Right renal pelvis (tissue), 4 donors: ENCODE data around the gene RPL35A. TPM values are rescaled to one million over a fixed set of nuclear protein-coding genes. Genes with fewer than 3 reads are reported as not detected.
"Not testable (repeated sequence)": the region's sequence is repeated elsewhere in the genome, so short reads cannot be mapped to it uniquely, and the experiment has no call there.

Experiments
- DNase-seq, 4 donors: peaks; one replicate each; pipeline ENCODE4 v3.0.0-alpha.2; 2013; ENCODE audit warnings: low read depth in 4 of 4, low spot score in 3 of 4, missing footprints in 1 of 4
- polyA plus RNA-seq, 4 donors: library from polyadenylated mRNA; unstranded; fragments of 120-200 nt; gene quantifications; one replicate each; pipeline ENCODE4 v1.2.1, GENCODE V29; 2013; ENCODE audit not compliant: insufficient read length in 4 of 4

The RPL35A gene
- 1,000 to 10,000 TPM; 1,537 to 1,824 (median 1,711) TPM for polyA plus RNA-seq

GRCh38 chr3:197949778-197950676, at the start of gene RPL35A:
TSS of gene RPL35A (plus strand) at chr3:197950190. CDS start at chr3:197950968, 778 bp downstream.
- peak; percentile 95 to 97 (median 96) for DNase-seq

GRCh38 chr3:197901626-197902025, 48.4 kb upstream of the RPL35A start:
- DNase-seq, result no peak

DNA sequence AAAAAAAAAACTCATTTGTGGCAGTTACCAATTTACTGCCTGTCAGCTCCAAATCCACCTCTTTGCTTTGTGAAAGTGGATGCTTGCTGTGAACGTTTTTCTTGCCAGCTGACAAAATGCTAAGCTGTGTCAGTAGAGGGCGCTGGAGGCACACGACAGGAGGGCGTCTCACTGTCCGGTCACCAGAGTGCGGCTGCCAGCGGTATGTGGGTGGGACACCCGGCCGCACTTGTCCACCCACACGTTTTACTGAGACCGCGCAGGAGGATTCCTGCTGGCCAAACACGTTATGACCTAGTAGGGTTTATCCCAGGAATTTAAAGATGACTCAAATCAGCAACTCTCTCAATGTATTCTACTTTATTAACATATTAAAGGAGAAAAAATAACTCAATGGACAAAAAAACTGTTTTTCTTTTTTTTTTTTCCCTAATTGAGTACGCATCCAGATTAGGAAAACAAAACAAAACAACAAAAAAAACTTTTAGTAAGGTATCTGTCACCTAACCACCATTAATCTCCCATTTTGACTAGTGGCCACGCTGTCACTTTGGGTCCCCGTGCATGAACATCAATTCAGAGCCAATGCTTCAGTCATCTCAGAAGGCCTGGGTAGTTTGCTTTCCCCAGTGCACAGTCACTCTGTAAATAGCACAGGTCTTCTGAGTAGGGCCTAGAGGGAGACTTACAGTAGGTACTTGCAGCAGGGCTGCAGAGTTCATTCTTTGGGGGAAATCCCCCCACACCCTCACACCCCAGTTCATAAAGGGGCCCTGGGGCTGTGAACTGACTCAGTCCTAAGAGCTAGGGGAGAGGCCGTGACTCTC, 43.8 kb upstream of the RPL35A start:
- peak; percentile 77 to 81 (median 78) for DNase-seq

DNA sequence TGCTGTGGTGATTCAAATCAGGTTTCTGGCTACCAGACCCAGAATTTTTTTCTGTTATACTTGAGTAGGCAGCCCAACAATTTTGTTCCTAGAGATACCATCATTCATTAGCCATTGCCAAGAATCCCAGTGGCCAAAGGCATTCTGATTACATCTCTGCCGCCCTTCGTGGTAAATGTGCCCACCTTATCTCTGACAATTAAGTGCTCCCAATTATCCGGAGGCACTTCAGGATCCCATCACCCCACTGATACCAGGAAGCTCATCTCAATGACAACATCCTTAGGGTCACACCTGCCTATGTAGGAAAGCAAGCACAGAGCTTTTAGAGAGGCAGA, 43.2 kb upstream of the RPL35A start:
- no peak for DNase-seq

DNA sequence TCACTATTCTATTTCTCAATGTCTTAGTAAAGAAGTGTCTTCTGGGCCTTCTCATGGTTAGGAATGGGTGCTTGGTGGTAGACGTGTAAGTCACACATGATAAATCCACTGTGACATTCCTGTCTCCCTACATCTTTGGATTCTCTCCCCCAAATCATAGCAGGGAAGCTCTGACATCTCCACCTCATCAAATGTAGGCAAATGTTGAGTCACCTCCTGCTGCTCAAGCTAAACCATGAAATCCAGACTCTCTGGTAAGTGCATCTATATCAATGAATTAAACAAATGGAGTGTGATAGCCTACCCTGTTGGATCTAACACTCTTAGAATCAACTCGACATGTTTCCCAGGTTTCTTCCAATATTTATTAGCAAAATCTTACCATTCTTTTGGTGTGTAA, 42.8 kb upstream of the RPL35A start:
- DNase-seq, result no peak

GRCh38 chr3:197908550-197908949, 41.4 kb upstream of the RPL35A start:
- DNase-seq, result not testable (repeated sequence)

DNA sequence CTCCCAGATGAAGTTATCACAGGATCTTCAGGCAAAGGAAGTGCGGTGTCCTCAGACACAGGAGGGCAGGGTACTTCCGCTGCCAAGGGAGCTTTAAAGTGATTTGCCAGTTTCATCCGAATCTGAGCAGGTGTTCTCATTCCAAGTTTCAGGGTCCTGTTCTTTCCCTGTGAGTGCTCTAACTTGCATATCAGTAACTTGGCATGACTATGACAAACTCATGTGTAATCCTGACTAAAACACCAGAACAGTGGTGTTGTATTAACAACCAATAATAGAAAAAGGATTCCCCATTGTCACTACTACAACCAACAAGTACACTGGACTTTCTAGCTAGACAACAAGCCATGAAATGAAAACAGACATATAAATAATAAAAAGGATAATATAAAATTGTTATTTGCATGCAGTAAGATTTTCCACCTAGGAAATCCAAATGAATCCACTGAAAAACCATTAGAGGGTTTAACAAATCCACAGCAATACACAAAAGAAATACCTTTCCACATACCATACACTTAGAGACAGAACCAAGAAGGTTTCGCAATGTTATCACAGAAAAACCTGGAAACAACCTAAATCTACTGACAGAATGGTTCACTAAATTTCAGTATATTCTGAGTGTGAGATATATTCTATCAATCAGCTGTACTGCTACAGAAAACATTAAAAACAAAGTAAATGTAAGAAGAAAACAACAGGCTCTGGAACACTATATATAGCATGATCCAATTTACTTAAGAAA, 40.9 kb upstream of the RPL35A start:
- no peak for DNase-seq

DNA sequence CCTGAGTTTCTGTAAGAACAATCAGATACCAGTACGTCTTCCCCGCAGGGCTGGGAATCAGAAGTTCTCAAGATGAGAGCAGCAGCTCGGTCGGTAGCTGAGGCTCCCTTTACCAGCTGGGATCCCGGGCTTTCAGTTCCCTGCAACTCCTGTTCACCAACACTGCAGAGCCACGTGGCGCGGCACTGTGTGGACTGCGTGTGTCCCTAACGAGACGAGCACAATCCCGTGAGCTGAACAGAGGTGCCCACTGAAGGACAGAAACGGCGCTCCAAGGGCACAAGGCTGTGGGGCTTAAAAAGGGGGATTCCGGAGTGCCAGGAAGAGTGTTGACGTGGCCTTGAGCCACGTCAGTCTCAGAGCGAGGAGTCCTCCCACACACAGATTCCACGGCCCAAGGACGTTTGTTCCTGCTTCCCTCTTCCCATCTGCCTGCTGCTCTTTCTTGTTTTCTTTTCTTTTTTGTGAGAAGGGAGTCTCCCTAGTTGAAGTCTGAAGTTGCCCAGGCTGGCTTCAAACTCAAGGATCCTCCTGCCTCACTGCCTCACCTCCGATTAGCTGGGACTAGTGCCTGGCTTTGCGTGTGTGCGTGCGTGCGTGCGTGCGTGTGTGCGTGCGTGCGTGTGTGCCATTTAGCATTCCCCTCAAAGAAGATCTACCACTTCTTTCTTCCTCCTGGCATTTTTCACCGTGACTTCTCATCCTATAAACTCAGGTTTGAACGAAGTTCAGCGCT, 37.1 kb upstream of the RPL35A start:
- no peak for DNase-seq

- DNase-seq, result no peak
Observed at GRCh38 chr3:197913641-197914380, 36.2 kb upstream of the RPL35A start.

- DNase-seq, result not testable (repeated sequence)
Observed at GRCh38 chr3:197921429-197922275, 28.3 kb upstream of the RPL35A start.

DNA sequence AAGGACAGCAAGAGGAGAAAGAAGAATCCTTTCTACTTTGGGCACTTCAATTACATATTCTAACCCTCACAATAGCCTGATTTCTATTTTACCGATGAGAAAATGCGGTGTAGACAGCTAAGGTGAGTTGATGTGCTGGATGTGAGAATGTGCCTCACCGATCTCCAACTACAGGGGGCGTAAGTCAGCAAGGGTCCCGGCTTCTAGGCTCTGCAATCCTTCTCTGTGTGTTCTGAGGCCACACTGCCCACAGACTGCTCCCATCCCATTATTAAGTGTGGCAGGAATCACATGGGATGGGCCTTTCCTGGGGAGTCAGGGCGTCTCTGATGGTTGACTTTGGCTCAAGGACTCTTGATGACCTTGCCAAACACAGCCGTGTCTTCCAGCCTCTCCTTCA, 23.6 kb upstream of the RPL35A start:
- DNase-seq, result no peak

DNA sequence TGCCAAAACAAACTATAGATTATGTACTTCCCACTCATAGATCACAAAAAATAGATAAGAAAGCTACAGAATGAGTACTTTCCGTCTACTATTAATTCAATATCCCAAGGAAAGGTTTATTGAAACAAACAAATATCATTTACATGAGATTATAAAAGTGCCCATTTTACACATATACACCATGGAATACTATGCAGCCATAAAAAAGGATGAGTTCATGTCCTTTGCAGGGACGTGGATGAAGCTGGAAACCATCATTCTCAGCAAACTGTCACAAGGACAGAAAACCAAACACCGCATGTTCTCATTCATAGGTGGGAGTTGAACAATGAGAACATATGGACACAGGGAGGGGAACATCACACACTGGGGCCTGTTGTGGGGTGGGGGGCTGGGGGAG, 22.4 kb upstream of the RPL35A start:
- DNase-seq, result not testable (repeated sequence)

- no peak for DNase-seq
Observed at GRCh38 chr3:197936819-197937384, 13.1 kb upstream of the RPL35A start.

DNA sequence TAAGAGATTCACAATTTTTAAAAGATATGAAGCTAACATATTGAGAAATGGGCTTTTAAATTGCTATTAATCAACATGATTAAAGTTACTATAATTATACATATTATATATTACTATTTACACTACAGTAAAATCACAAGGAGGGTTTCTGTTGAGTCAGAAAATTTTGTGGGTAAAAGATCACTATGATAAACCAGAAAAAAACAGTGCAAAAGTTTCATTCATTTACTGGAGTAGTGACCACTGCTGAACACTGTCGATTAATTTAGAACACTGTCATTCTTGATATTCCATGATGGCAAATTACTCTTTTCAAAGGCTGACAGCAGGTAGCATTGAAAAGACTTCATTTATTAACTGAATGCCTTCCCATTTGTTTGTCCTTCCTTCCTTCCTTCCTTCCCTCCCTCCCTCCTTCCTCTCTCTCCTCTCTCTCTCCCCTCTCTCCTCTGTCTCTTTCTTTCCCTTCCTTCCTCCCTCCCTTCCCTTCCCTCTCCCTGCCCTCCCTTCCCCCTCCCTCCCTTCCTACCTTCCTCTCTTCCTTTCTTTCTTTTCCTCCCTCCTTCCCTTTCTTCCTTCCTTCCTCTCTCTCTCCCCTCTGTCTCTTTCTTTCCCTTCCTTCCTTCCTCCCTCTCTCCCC, 9.1 kb upstream of the RPL35A start:
- no peak for DNase-seq

DNA sequence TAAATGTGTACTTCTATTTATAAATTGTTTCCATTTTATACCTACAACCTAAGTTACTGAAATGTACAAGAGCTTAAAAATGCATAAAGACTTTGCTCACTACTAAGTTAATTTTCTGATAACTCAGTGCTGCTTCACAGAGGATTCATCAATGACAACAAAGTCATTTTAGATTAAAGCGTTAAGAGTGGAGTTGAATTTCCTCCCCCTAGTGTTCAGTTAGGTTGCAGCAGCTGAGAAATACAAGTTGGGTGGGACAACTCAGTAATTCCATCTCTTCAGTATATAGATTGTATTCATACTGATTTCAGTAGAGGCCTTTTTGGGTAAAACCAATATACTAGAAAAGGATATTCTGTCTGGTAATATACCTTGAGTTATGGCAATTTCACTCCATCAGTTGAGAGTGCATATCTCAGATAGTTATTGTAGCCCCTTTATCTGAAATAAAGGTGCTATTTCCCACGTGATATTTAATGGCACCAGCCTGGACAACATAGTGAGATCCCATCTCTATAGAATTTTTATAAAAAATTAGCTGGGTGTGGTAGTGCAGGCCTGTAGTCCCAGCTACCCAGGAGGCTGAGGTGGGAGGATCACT, 6.9 kb upstream of the RPL35A start:
- DNase-seq, result no peak

DNA sequence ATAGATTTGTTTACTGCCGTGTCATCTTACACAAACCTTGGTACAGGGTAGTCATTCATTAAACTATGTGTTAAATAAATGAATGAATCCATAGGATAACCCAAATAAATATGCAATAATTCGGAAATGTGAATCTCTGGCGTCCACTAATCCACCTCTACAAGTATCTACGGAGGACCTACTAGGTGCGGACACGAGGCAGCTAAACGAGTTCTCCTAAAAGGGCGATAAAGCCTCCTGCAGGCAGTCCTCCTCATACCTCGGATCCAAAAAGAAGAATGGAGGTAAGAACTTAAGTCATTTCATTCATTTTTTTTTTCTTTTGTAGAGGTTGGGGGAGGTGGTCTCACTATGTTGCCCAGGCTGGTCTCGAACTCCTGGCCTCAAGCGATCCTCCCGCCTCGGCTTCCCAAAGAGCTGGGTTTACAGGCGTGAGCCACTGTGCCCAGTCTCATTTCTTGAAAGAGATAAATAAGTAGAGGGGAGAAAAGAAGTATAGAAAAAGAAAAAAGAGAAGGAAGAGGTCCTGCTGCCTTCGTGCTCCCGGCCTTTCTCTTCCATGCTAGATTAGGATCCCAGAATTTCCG, 706 bp upstream of the RPL35A start:
- no peak for DNase-seq

DNA sequence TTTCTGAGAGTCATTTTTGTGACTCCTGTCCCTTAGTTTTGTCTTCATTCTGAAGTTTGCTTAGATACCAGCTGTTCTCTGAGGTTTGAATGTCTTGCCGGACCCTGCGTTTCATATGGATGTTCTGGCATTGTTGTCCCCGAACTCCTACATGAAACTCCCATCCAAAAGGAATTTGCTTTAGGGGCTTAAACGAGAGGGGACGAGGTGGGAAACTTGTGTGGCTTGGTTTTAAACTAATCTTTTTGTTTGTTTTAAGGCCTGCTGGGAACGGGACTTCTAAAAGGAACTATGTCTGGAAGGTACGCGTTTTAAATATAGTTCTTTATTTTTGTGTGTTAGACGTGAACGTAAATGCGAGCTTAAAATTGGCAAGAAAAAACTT, 679 bp downstream of the RPL35A start:
- DNase-seq, result peak in 1 of 4 donors; percentile 23
